IMR-90 (cell line): ENCODE results near the gene CYP4F3. TPM values are rescaled to one million over a fixed set of nuclear protein-coding genes. Genes with fewer than 3 reads are reported as not detected.

Experiments
- ATAC-seq: fragments of 200-7000 bp; cut with Tn5 transposase; 2 replicates; pipeline ENCODE4 v1.9.1; 2020; ENCODE audit warnings: low read depth, mild to moderate bottlenecking, moderate library complexity
- BruUV-seq: library from RNA; stranded (reverse); fragments of 400-500 nt; replicated peaks from 2 replicates; lab custom pipeline; 2021; lab: Mats Ljungman, UMichigan
- CTCF ChIA-PET: fragments of 300-600 bp; formaldehyde crosslinking; extraction: SDS; loops from one replicate; lab custom pipeline; 2021; ENCODE audit warnings: antibody characterized with exemption; lab: Yijun Ruan, JAX
- POLR2A ChIA-PET: fragments of 300-600 bp; sonication (Branson Sonifier 250); formaldehyde crosslinking; loops from one replicate; lab custom pipeline; 2022; ENCODE audit warnings: antibody characterized with exemption; ENCODE audit not compliant: unreplicated experiment; lab: Charles Lee
- DNase-seq: peaks from one replicate; pipeline ENCODE4 v3.0.0; 2013
- H2AFZ ChIP-seq: replicated peaks from 2 replicates; pipeline ENCODE3; 2013; ENCODE audit warnings: low read length, mild to moderate bottlenecking; ENCODE audit not compliant: poor library complexity
- H2AK5ac ChIP-seq: 2 replicates; pipeline ENCODE4 v1.6.1; 2013; ENCODE audit warnings: low read depth, low read length, inconsistent platforms
- H2AK9ac ChIP-seq: replicated peaks from 2 replicates; pipeline ENCODE3; 2013; ENCODE audit warnings: mild to moderate bottlenecking, low read depth, low read length, moderate library complexity; ENCODE audit not compliant: poor library complexity
- H2BK120ac ChIP-seq: 2 replicates; pipeline ENCODE4 v1.6.1; 2013; ENCODE audit warnings: low read depth, low read length, inconsistent platforms
- H2BK15ac ChIP-seq: 3 replicates; pipeline ENCODE4 v1.6.1; 2013; ENCODE audit warnings: low read depth, low read length, inconsistent platforms
- H2BK20ac ChIP-seq: 2 replicates; pipeline ENCODE4 v1.6.1; 2013; ENCODE audit warnings: low read depth, mild to moderate bottlenecking, inconsistent platforms, low read length, moderate library complexity
- H2BK5ac ChIP-seq: 2 replicates; pipeline ENCODE4 v1.6.1; 2013; ENCODE audit warnings: mild to moderate bottlenecking, low read depth, low read length, inconsistent platforms; ENCODE audit not compliant: poor library complexity, severe bottlenecking
- H3K14ac ChIP-seq: replicated peaks from 2 replicates; pipeline ENCODE4 v1.6.1; 2013; ENCODE audit warnings: low read depth, low read length, inconsistent platforms
- H3K18ac ChIP-seq: 2 replicates; pipeline ENCODE4 v1.6.1; 2013; ENCODE audit warnings: low read depth, low read length, control low read depth
- H3K23ac ChIP-seq: 2 replicates; pipeline ENCODE4 v1.6.1; 2013; ENCODE audit warnings: low read depth, low read length, inconsistent platforms
- H3K27ac ChIP-seq: 2 replicates; pipeline ENCODE4 v1.5.1; 2013; ENCODE audit warnings: mild to moderate bottlenecking, control low read depth, low read length; ENCODE audit not compliant: insufficient read depth
- H3K27me3 ChIP-seq: 2 replicates; pipeline ENCODE4 v1.6.1; 2013; ENCODE audit warnings: low read length; ENCODE audit not compliant: control insufficient read depth, insufficient read depth
- H3K36me3 ChIP-seq: 2 replicates; pipeline ENCODE4 v1.6.1; 2013; ENCODE audit warnings: low read length, mixed read lengths; ENCODE audit not compliant: control insufficient read depth, insufficient read depth
- H3K4ac ChIP-seq: 2 replicates; pipeline ENCODE4 v1.6.1; 2013; ENCODE audit warnings: low read depth, low read length, inconsistent platforms
- H3K4me1 ChIP-seq: 2 replicates; pipeline ENCODE4 v1.6.1; 2013; ENCODE audit warnings: low read length, mixed read lengths; ENCODE audit not compliant: control insufficient read depth, insufficient read depth
- H3K4me2 ChIP-seq: 2 replicates; pipeline ENCODE4 v1.6.1; 2013; ENCODE audit warnings: low read depth, mild to moderate bottlenecking, control low read depth, low read length, moderate library complexity
- H3K4me3 ChIP-seq: 2 replicates; pipeline ENCODE4 v1.5.1; 2013; ENCODE audit warnings: low read depth, mild to moderate bottlenecking, control low read depth, low read length, moderate library complexity; ENCODE audit not compliant: insufficient read depth
- H3K56ac ChIP-seq: 2 replicates; pipeline ENCODE4 v1.6.1; 2013; ENCODE audit warnings: low read length, inconsistent platforms; ENCODE audit not compliant: insufficient read depth; ENCODE audit errors: extremely low read depth
- H3K79me1 ChIP-seq, 2 experiments: 2 replicates each; pipeline ENCODE4 v1.6.1; 2013; ENCODE audit warnings: low read length in 2 of 2, inconsistent platforms in 1 of 2, low read depth in 1 of 2
- H3K9ac ChIP-seq: 2 replicates; pipeline ENCODE4 v1.6.1; 2013; ENCODE audit warnings: low read depth, low read length, control low read depth
- H3K9me1 ChIP-seq: 2 replicates; pipeline ENCODE4 v1.6.1; 2013; ENCODE audit warnings: low read length, inconsistent platforms; ENCODE audit not compliant: insufficient read depth
- H3K9me3 ChIP-seq: 2 replicates; pipeline ENCODE4 v1.6.1; 2013; ENCODE audit warnings: low read length; ENCODE audit not compliant: control insufficient read depth, insufficient read depth
- H4K20me1 ChIP-seq: 2 replicates; pipeline ENCODE4 v1.6.1; 2013; ENCODE audit warnings: low read length, inconsistent platforms; ENCODE audit not compliant: insufficient read depth
- H4K5ac ChIP-seq: 2 replicates; pipeline ENCODE4 v1.6.1; 2013; ENCODE audit warnings: mild to moderate bottlenecking, low read depth, low read length, control low read depth
- H4K8ac ChIP-seq, 2 experiments: 2 replicates each; pipeline ENCODE4 v1.6.1; 2013; ENCODE audit warnings: low read depth in 2 of 2, low read length in 2 of 2, control low read depth in 1 of 2, inconsistent platforms in 1 of 2
- H4K91ac ChIP-seq: 2 replicates; pipeline ENCODE4 v1.6.1; 2013; ENCODE audit warnings: low read depth, low read length, inconsistent platforms; ENCODE audit not compliant: insufficient read depth
- BHLHE40 ChIP-seq: fragments of 150-350 bp; IDR thresholded peaks from 2 replicates; pipeline ENCODE4 v1.6.1; 2016; ENCODE audit warnings: mild to moderate bottlenecking, low read depth, low read length
- CEBPB ChIP-seq: IDR thresholded peaks from 2 replicates; pipeline ENCODE4 v1.6.1; 2012; ENCODE audit warnings: low read depth, low read length, improper control_type of control experiment
- ELK1 ChIP-seq: fragments of 150-350 bp; IDR thresholded peaks from 2 replicates; pipeline ENCODE4 v1.6.1; 2016; ENCODE audit warnings: low read depth, mild to moderate bottlenecking, low read length, moderate library complexity, borderline replicate concordance
- FOS ChIP-seq: fragments of 150-350 bp; IDR thresholded peaks from 2 replicates; pipeline ENCODE4 v1.6.1; 2016; ENCODE audit warnings: low read depth, low read length
- MAFK ChIP-seq: IDR thresholded peaks from 2 replicates; pipeline ENCODE4 v1.6.1; 2012; ENCODE audit warnings: low read depth, low read length, improper control_type of control experiment
- MAZ ChIP-seq: IDR thresholded peaks from 2 replicates; pipeline ENCODE4 v1.6.1; 2012; ENCODE audit warnings: low read depth, mild to moderate bottlenecking, low read length, improper control_type of control experiment, moderate library complexity, borderline replicate concordance
- MXI1 ChIP-seq: IDR thresholded peaks from 2 replicates; pipeline ENCODE4 v1.6.1; 2012; ENCODE audit warnings: low read depth, mild to moderate bottlenecking, low read length, moderate library complexity, borderline replicate concordance
- NFE2L2 ChIP-seq: fragments of 150-350 bp; IDR thresholded peaks from 2 replicates; pipeline ENCODE4 v1.6.1; 2016; ENCODE audit warnings: low read depth, mild to moderate bottlenecking, low read length
- RCOR1 ChIP-seq: IDR thresholded peaks from 2 replicates; pipeline ENCODE4 v1.6.1; 2012; ENCODE audit warnings: mild to moderate bottlenecking, low read length, improper control_type of control experiment; ENCODE audit not compliant: insufficient replicate concordance
- RFX5 ChIP-seq: IDR thresholded peaks from 2 replicates; pipeline ENCODE4 v1.8.0; 2012; ENCODE audit warnings: low read depth, mild to moderate bottlenecking, low read length, moderate library complexity
- WGBS, 2 experiments: methylation state at CpG; one replicate each; pipeline versions ENCODE4 v1.1.5 to v1.1.7; 2013; ENCODE audit warnings: missing lambda C conversion rate in 2 of 2; ENCODE audit not compliant: insufficient read length in 1 of 2; ENCODE audit errors: extremely low coverage in 2 of 2; 5-methylcytosine and 5-hydroxymethylcytosine counted together
- dilution Hi-C: fragments of 300-500 bp; cut with HindIII; formaldehyde crosslinking; loops from one replicate; pipeline ENCODE4 v1.14.3; 2018; ENCODE audit warnings: low sequenced_read_pairs; ENCODE audit not compliant: unreplicated experiment
- in situ Hi-C: fragments of 300-500 bp; cut with MboI; formaldehyde crosslinking; loops from 3 replicates; pipeline ENCODE4 v1.14.3; 2019; ENCODE audit warnings: low sequenced_read_pairs, inconsistent platforms, mixed read lengths
- intact Hi-C: fragments of 100-400 bp; cut with micrococcal nuclease; formaldehyde crosslinking; loops from 2 replicates; pipeline ENCODE4 v1.10.0; 2022
- polyA plus RNA-seq, 3 experiments: library from polyadenylated mRNA; depleted of rRNA; stranded (reverse); fragments of >200 nt; gene quantifications; 2 replicates each; pipeline ENCODE4 v1.2.3, GENCODE V29; 2012; ENCODE audit warnings: low replicate concordance in 1 of 3
- total RNA-seq: library from RNA; depleted of rRNA; stranded (reverse); fragments of >200 nt; gene quantifications from 2 replicates; pipeline ENCODE4 v1.2.3, GENCODE V29; 2012
- TF ChIP-seq, protein P1 (sequence below): conservative IDR thresholded peaks from 2 replicates; pipeline ENCODE4 v1.5.1; 2012; ENCODE audit warnings: mild to moderate bottlenecking, low read depth, low read length, improper control_type of control experiment
- TF ChIP-seq, protein P2 (sequence below): fragments of 150-350 bp; IDR thresholded peaks from 2 replicates; pipeline ENCODE4 v1.6.1; 2017; ENCODE audit warnings: mild to moderate bottlenecking, antibody characterized with exemption, low read length, low read depth

The CYP4F3 gene
- total and polyA plus RNA-seq, 2 of the 4 experiments (the other 2 are of a cell fraction), result not detected

DNA sequence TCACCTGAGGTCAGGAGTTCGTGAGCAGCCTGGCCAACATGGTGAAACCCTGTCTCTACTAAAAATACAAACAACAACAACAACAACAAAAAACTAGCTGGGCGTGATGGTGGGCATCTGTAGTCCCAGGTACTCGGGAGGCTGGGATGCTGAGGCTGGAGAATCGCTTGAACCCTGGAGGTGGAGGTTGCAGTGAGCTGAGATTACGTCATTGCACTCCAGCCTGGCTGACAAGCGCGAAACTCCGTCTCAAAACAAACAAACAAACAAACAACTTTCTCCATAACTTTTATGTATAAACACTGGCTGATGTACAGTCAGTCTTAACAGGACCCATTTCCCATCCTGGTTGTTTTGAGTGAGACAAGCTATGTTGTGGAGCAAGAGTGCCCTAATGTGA, 31.4 kb upstream of the CYP4F3 start:
- H3K79me1 ChIP-seq, result no peaks in the 10 kb centered on the region
- H3K27ac ChIP-seq, result no peak overlapping the region
- no peaks in the 10 kb centered on the region for H3K27me3 ChIP-seq
- no peak overlapping the region for H3K56ac ChIP-seq
- H2AK5ac ChIP-seq, result no peak overlapping the region
- no peaks in the 10 kb centered on the region for H3K36me3 ChIP-seq
- H4K5ac ChIP-seq, result no peak overlapping the region
- H4K8ac ChIP-seq, result no peak overlapping the region
- no peaks in the 10 kb centered on the region for H4K20me1 ChIP-seq
- no peak overlapping the region for H2BK120ac ChIP-seq
- H3K14ac ChIP-seq, result no peak overlapping the region
- no CpG with 5 or more reads among the region's 8 CpGs for WGBS, 2 experiments
- no peak overlapping the region for H3K4me3 ChIP-seq
- no peak overlapping the region for H2BK5ac ChIP-seq
- H2AK9ac ChIP-seq, result no peak overlapping the region
- H4K91ac ChIP-seq, result no peak overlapping the region
- no peak overlapping the region for H2AFZ ChIP-seq
- intact Hi-C loops (no loop called here), in situ Hi-C loops (no loop called here), dilution Hi-C loops (no loop called here)
- H2BK20ac ChIP-seq, result no peak overlapping the region
- H3K18ac ChIP-seq, result no peak overlapping the region
- DNase-seq (no peak), ATAC-seq (no peak)
- POLR2A ChIA-PET, result no interaction called here
- peaks cover 4% of the 10 kb centered on the region; the same call in 1 of the 2 replicates for H3K9me3 ChIP-seq
- no peak overlapping the region for H3K23ac ChIP-seq
- no TSS peak for BruUV-seq
- H3K9me1 ChIP-seq, result no peaks in the 10 kb centered on the region
- H3K4me2 ChIP-seq, result no peak overlapping the region
- no peak overlapping the region for H2BK15ac ChIP-seq
- H3K4me1 ChIP-seq, result no peaks in the 10 kb centered on the region
- H3K4ac ChIP-seq, result no peak overlapping the region
- no peak for TF ChIP-seq RFX5
- no peak for TF ChIP-seq FOS
- no peak for TF ChIP-seq MXI1
- TF ChIP-seq NFE2L2, result no peak
- no peak for TF ChIP-seq ELK1
- no peak for TF ChIP-seq RCOR1
- no peak for TF ChIP-seq MAFK
- TF ChIP-seq, protein P1, sequence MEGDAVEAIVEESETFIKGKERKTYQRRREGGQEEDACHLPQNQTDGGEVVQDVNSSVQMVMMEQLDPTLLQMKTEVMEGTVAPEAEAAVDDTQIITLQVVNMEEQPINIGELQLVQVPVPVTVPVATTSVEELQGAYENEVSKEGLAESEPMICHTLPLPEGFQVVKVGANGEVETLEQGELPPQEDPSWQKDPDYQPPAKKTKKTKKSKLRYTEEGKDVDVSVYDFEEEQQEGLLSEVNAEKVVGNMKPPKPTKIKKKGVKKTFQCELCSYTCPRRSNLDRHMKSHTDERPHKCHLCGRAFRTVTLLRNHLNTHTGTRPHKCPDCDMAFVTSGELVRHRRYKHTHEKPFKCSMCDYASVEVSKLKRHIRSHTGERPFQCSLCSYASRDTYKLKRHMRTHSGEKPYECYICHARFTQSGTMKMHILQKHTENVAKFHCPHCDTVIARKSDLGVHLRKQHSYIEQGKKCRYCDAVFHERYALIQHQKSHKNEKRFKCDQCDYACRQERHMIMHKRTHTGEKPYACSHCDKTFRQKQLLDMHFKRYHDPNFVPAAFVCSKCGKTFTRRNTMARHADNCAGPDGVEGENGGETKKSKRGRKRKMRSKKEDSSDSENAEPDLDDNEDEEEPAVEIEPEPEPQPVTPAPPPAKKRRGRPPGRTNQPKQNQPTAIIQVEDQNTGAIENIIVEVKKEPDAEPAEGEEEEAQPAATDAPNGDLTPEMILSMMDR, result no peak
- no peak for TF ChIP-seq MAZ
- TF ChIP-seq BHLHE40, result no peak
- TF ChIP-seq, protein P2, sequence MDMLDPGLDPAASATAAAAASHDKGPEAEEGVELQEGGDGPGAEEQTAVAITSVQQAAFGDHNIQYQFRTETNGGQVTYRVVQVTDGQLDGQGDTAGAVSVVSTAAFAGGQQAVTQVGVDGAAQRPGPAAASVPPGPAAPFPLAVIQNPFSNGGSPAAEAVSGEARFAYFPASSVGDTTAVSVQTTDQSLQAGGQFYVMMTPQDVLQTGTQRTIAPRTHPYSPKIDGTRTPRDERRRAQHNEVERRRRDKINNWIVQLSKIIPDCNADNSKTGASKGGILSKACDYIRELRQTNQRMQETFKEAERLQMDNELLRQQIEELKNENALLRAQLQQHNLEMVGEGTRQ, result no peak
- TF ChIP-seq CEBPB, result no peak
- no peak overlapping the region for H3K9ac ChIP-seq
- CTCF ChIA-PET, result no interaction called here
